Mesothelial cell of epicardium (in vitro differentiated cells): ENCODE results near the gene ADH6. TPM values are rescaled to one million over a fixed set of nuclear protein-coding genes. Genes with fewer than 3 reads are reported as not detected.

Experiments used
- DNase-seq, 2 experiments: peaks; one replicate each; pipeline ENCODE4 v3.0.0; 2021; ENCODE audit warnings: low spot score in 2 of 2; ENCODE audit not compliant: unreplicated experiment in 2 of 2
- H3K27ac Mint-ChIP-seq: 2 replicates; pipeline ENCODE4 v1.8.0; 2021; ENCODE audit warnings: mixed read lengths
- H3K27me3 Mint-ChIP-seq: 2 replicates; pipeline ENCODE4 v1.8.0; 2021; ENCODE audit warnings: low read depth, mixed read lengths
- H3K36me3 Mint-ChIP-seq: 2 replicates; pipeline ENCODE4 v1.8.0; 2021; ENCODE audit warnings: mixed read lengths
- H3K4me1 Mint-ChIP-seq: 2 replicates; pipeline ENCODE4 v1.8.0; 2021; ENCODE audit warnings: mixed read lengths
- H3K4me3 Mint-ChIP-seq: 2 replicates; pipeline ENCODE4 v1.8.0; 2021; ENCODE audit warnings: mild to moderate bottlenecking, moderate library complexity, mixed read lengths
- H3K9me3 Mint-ChIP-seq: 2 replicates; pipeline ENCODE4 v1.8.0; 2021; ENCODE audit warnings: mixed read lengths
- CTCF ChIP-seq: fragments of 200-600 bp; sonication (generic); IDR thresholded peaks from one replicate; pipeline ENCODE4 v1.5.0; 2021; ENCODE audit warnings: antibody characterized with exemption; ENCODE audit not compliant: unreplicated experiment
- total RNA-seq: library from RNA; stranded (reverse); gene quantifications from 3 replicates; pipeline ENCODE4 v1.2.1, GENCODE V29; 2021

ADH6 gene
- total RNA-seq, 1 donor from 2014 or later: not detected

GRCh38 chr4:99205153-99205979, 13.7 kb downstream of the ADH6 start:
- Mint-ChIP-seq H3K27ac (no peak overlapping the region), H3K27me3 (no peaks in the 10 kb centered on the region), H3K36me3 (no peaks in the 10 kb centered on the region), H3K4me1 (peaks cover 29% of the 10 kb centered on the region), H3K9me3 (no peaks in the 10 kb centered on the region), H3K4me3 (no peak overlapping the region)
- no peak for TF ChIP-seq CTCF
- DNase-seq: no peak

GRCh38 chr4:99202536-99202935, 16.5 kb downstream of the ADH6 start:
- Mint-ChIP-seq H3K27ac (no peak overlapping the region), H3K4me1 (peaks cover 11% of the 10 kb centered on the region), H3K9me3 (peaks cover 10% of the 10 kb centered on the region), H3K36me3 (peaks cover 7% of the 10 kb centered on the region), H3K4me3 (no peak overlapping the region), H3K27me3 (no peaks in the 10 kb centered on the region)
- no peak for TF ChIP-seq CTCF
- no peak for DNase-seq

- Mint-ChIP-seq H3K9me3 (peaks cover 10% of the 10 kb centered on the region), H3K4me1 (peaks cover 8% of the 10 kb centered on the region), H3K27me3 (no peaks in the 10 kb centered on the region), H3K4me3 (no peak overlapping the region), H3K27ac (no peak overlapping the region), H3K36me3 (peaks cover 7% of the 10 kb centered on the region)
- no peak for DNase-seq
- TF ChIP-seq CTCF: no peak
These were observed 17.0 kb downstream of the ADH6 start for GRCh38 chr4:99202094-99202493.

- no peaks in the 10 kb centered on the region for H3K27me3 Mint-ChIP-seq
- no peak overlapping the region for H3K27ac Mint-ChIP-seq
- no peak for DNase-seq
- H3K4me1 Mint-ChIP-seq: peaks cover 8% of the 10 kb centered on the region
- H3K4me3 Mint-ChIP-seq: no peak overlapping the region
- TF ChIP-seq CTCF: no peak
- H3K9me3 Mint-ChIP-seq: peaks cover 10% of the 10 kb centered on the region
- H3K36me3 Mint-ChIP-seq: peaks cover 7% of the 10 kb centered on the region
These were observed 17.4 kb downstream of the ADH6 start for GRCh38 chr4:99201690-99202089.

- no peak for TF ChIP-seq CTCF
- no peak for DNase-seq
- no peak overlapping the region for H3K4me3 Mint-ChIP-seq
- no peaks in the 10 kb centered on the region for H3K27me3 Mint-ChIP-seq
- no peak overlapping the region for H3K27ac Mint-ChIP-seq
- H3K4me1 Mint-ChIP-seq: peaks cover 5% of the 10 kb centered on the region
- peaks cover 7% of the 10 kb centered on the region for H3K36me3 Mint-ChIP-seq
- H3K9me3 Mint-ChIP-seq: peaks cover 10% of the 10 kb centered on the region
These were observed 18.9 kb downstream of the ADH6 start for GRCh38 chr4:99200138-99200537.
